H1 (cell line): ENCODE measurements around the gene HES2. TPM values are rescaled to one million over a fixed set of nuclear protein-coding genes. Genes with fewer than 3 reads are reported as not detected.

ENCODE experiments used
- CTCF ChIA-PET: fragments of 300-600 bp; sonication (Branson Sonifier 250); formaldehyde crosslinking; loops from one replicate; lab custom pipeline; 2021; ENCODE audit not compliant: partially characterized antibody; lab: Charles Lee
- POLR2A ChIA-PET: fragments of 300-600 bp; sonication (Branson Sonifier 250); formaldehyde crosslinking; loops from one replicate; lab custom pipeline; 2021; ENCODE audit warnings: inconsistent platforms; ENCODE audit not compliant: partially characterized antibody; lab: Charles Lee
- DNase-seq, 2 experiments: peaks; one replicate each; pipeline versions ENCODE4 v3.0.0 to v3.0.0-alpha.2; 2010 to 2022; ENCODE audit warnings: low spot score in 2 of 2, low read depth in 1 of 2, mixed read lengths in 1 of 2
- FAIRE-seq: peaks from 2 replicates; lab custom pipeline; 2011; peaks lifted over from hg19 to GRCh38; lab: Jason Lieb, UNC
- H2AFZ ChIP-seq: 2 replicates; pipeline ENCODE4 v1.8.1; 2012; ENCODE audit warnings: low read length, inconsistent platforms
- H2AK5ac ChIP-seq: 2 replicates; pipeline ENCODE4 v1.6.1; 2013; ENCODE audit warnings: low read depth, low read length
- H2BK120ac ChIP-seq: replicated peaks from 2 replicates; pipeline ENCODE3; 2013; ENCODE audit warnings: low read depth, low read length, inconsistent platforms
- H2BK12ac ChIP-seq: 2 replicates; pipeline ENCODE4 v1.6.1; 2013; ENCODE audit warnings: low read depth, low read length
- H2BK15ac ChIP-seq: 2 replicates; pipeline ENCODE4 v1.6.1; 2013; ENCODE audit warnings: low read length
- H2BK20ac ChIP-seq: 2 replicates; pipeline ENCODE4 v1.6.1; 2013; ENCODE audit warnings: low read length
- H2BK5ac ChIP-seq: 2 replicates; pipeline ENCODE4 v1.6.1; 2013; ENCODE audit warnings: low read depth, low read length
- H3K14ac ChIP-seq: 2 replicates; pipeline ENCODE4 v1.6.1; 2013; ENCODE audit warnings: inconsistent platforms; ENCODE audit not compliant: insufficient read length
- H3K18ac ChIP-seq: 2 replicates; pipeline ENCODE4 v1.6.1; 2013; ENCODE audit warnings: low read length; ENCODE audit errors: extremely low read depth
- H3K23ac ChIP-seq: 2 replicates; pipeline ENCODE4 v1.6.1; 2013; ENCODE audit warnings: inconsistent platforms; ENCODE audit not compliant: insufficient read length
- H3K23me2 ChIP-seq: 2 replicates; pipeline ENCODE4 v1.6.1; 2013; ENCODE audit warnings: low read depth, low read length
- H3K27ac ChIP-seq: 2 replicates; pipeline ENCODE4 v1.6.1; 2011; ENCODE audit warnings: low read depth, low read length, inconsistent platforms
- H3K27me3 ChIP-seq, 4 experiments: replicated peaks in 1 of 4; 1 replicate in 1 of 4; 2 replicates in 3 of 4; pipeline versions ENCODE4 v1.6.1 to v1.8.1; 2011 to 2013; ENCODE audit warnings: low read length in 3 of 4, mild to moderate bottlenecking in 3 of 4, inconsistent platforms in 2 of 4, mixed read lengths in 2 of 4, moderate library complexity in 1 of 4; ENCODE audit not compliant: control insufficient read depth in 3 of 4, insufficient read depth in 3 of 4; ENCODE audit errors: extremely low read depth in 1 of 4
- H3K36me3 ChIP-seq, 4 experiments: 2 replicates each; pipeline versions ENCODE4 v1.6.1 to v1.8.1; 2011 to 2013; ENCODE audit warnings: mild to moderate bottlenecking in 4 of 4, low read length in 3 of 4, moderate library complexity in 2 of 4, control low read depth in 1 of 4, inconsistent platforms in 1 of 4; ENCODE audit not compliant: insufficient read depth in 4 of 4, control insufficient read depth in 2 of 4
- H3K4ac ChIP-seq: replicated peaks from 2 replicates; pipeline ENCODE3; 2013; ENCODE audit warnings: low read length, low read depth, mixed read lengths, inconsistent platforms; ENCODE audit not compliant: insufficient read length
- H3K4me1 ChIP-seq, 4 experiments: replicated peaks in 1 of 4; 1 replicate in 1 of 4; 2 replicates in 3 of 4; pipeline versions ENCODE4 v1.6.1 to v1.8.1; 2011 to 2013; ENCODE audit warnings: low read length in 3 of 4, inconsistent platforms in 2 of 4, mixed read lengths in 1 of 4; ENCODE audit not compliant: insufficient read depth in 4 of 4, control insufficient read depth in 3 of 4
- H3K4me2 ChIP-seq, 2 experiments: 2 replicates each; pipeline versions ENCODE4 v1.6.1 to v1.8.1; 2011 to 2013; ENCODE audit warnings: low read depth in 2 of 2, low read length in 2 of 2, control low read depth in 1 of 2, inconsistent platforms in 1 of 2, mild to moderate bottlenecking in 1 of 2; ENCODE audit not compliant: insufficient read depth in 1 of 2
- H3K4me3 ChIP-seq, 4 experiments: fragments of 200-600, 300-600 bp in 1 of 4; sonication (generic), shearing (Covaris generic), sonication (Bioruptor Twin) in 1 of 4; 2 replicates each; pipeline versions ENCODE4 v1.5.1 to v1.8.1; 2011 to 2016; ENCODE audit warnings: low read length in 4 of 4, low read depth in 3 of 4, control low read depth in 2 of 4, inconsistent platforms in 2 of 4, mild to moderate bottlenecking in 2 of 4, mixed read lengths in 1 of 4, moderate library complexity in 1 of 4; ENCODE audit not compliant: insufficient read depth in 2 of 4; ENCODE audit errors: extremely low read depth in 1 of 4
- H3K56ac ChIP-seq: replicated peaks from 2 replicates; pipeline ENCODE3; 2013; ENCODE audit warnings: low read depth, mild to moderate bottlenecking, mixed read lengths, low read length, inconsistent platforms; ENCODE audit not compliant: insufficient read length
- H3K79me1 ChIP-seq: 2 replicates; pipeline ENCODE4 v1.6.1; 2013; ENCODE audit warnings: low read depth, low read length, control low read depth
- H3K79me2 ChIP-seq, 2 experiments: 2 replicates each; pipeline versions ENCODE4 v1.6.1 to v1.8.1; 2012 to 2013; ENCODE audit warnings: low read length in 2 of 2, mild to moderate bottlenecking in 2 of 2, inconsistent platforms in 1 of 2; ENCODE audit not compliant: insufficient read depth in 2 of 2, control insufficient read depth in 1 of 2
- H3K9ac ChIP-seq, 4 experiments: replicated peaks in 1 of 4; 1 replicate in 1 of 4; 2 replicates in 3 of 4; pipeline versions ENCODE4 v1.6.1 to v1.8.1; 2011 to 2013; ENCODE audit warnings: low read depth in 3 of 4, low read length in 3 of 4, control low read depth in 2 of 4, mild to moderate bottlenecking in 2 of 4, moderate library complexity in 2 of 4, inconsistent platforms in 1 of 4; ENCODE audit errors: extremely low read depth in 1 of 4
- H3K9me3 ChIP-seq, 2 experiments: 2 replicates each; pipeline versions ENCODE4 v1.6.1 to v1.8.1; 2012 to 2013; ENCODE audit warnings: mild to moderate bottlenecking in 2 of 2, moderate library complexity in 2 of 2, control low read depth in 1 of 2, inconsistent platforms in 1 of 2, low read depth in 1 of 2, low read length in 1 of 2, mixed read lengths in 1 of 2; ENCODE audit not compliant: insufficient read depth in 2 of 2
- H4K20me1 ChIP-seq, 2 experiments: replicated peaks in 1 of 2; 2 replicates each; pipeline versions ENCODE3 to v1.8.1; 2011 to 2013; ENCODE audit warnings: inconsistent platforms in 2 of 2, low read length in 2 of 2, mild to moderate bottlenecking in 1 of 2; ENCODE audit not compliant: insufficient read depth in 2 of 2, control insufficient read depth in 1 of 2
- H4K5ac ChIP-seq: 2 replicates; pipeline ENCODE4 v1.6.1; 2013; ENCODE audit warnings: low read length, low read depth, mixed read lengths, inconsistent platforms; ENCODE audit not compliant: insufficient read length
- H4K8ac ChIP-seq: 2 replicates; pipeline ENCODE4 v1.8.0; 2013; ENCODE audit warnings: mild to moderate bottlenecking, moderate library complexity, low read length, inconsistent platforms; ENCODE audit not compliant: insufficient read depth; ENCODE audit errors: extremely low read depth
- H4K91ac ChIP-seq: replicated peaks from 2 replicates; pipeline ENCODE3; 2013; ENCODE audit warnings: low read length, mixed read lengths, inconsistent platforms; ENCODE audit not compliant: insufficient read length
- CBX8 ChIP-seq: fragments of 300-800, 300-1000 bp; sonication (generic); IDR thresholded peaks from 2 replicates; pipeline ENCODE4 v1.7.1; 2016; ENCODE audit warnings: low read depth, low read length, borderline replicate concordance
- EGR1 ChIP-seq: IDR thresholded peaks from 2 replicates; pipeline ENCODE4 v1.6.1; 2011; ENCODE audit warnings: low read depth, low read length, borderline replicate concordance
- EP300 ChIP-seq, 2 experiments: IDR thresholded peaks; 1 replicate in 1 of 2; 2 replicates in 1 of 2; pipeline ENCODE4 v1.6.1; 2011 to 2012; ENCODE audit warnings: low read depth in 2 of 2, low read length in 2 of 2, mild to moderate bottlenecking in 2 of 2, borderline replicate concordance in 1 of 2, inconsistent platforms in 1 of 2, moderate library complexity in 1 of 2
- FOSL1 ChIP-seq: IDR thresholded peaks from 2 replicates; pipeline ENCODE4 v1.6.1; 2011; ENCODE audit warnings: mild to moderate bottlenecking, low read depth, low read length, moderate library complexity; ENCODE audit not compliant: insufficient read depth
- SUZ12 ChIP-seq: fragments of 200-600 bp; sonication (generic); IDR thresholded peaks from 2 replicates; pipeline ENCODE4 v1.6.1; 2012; ENCODE audit warnings: mild to moderate bottlenecking, inconsistent platforms, low read length, moderate library complexity, mixed read lengths
- WGBS, 2 experiments: shearing (Covaris generic) in 1 of 2; methylation state at CpG; one replicate each; pipeline versions ENCODE4 v1.1.6 to v1.1.7; 2013 to 2015; ENCODE audit warnings: low lambda C conversion rate in 2 of 2, mixed read lengths in 2 of 2, inconsistent platforms in 1 of 2, low coverage in 1 of 2, missing lambda C conversion rate in 1 of 2; ENCODE audit not compliant: insufficient replicate concordance in 2 of 2, insufficient coverage in 1 of 2, insufficient read length in 1 of 2; ENCODE audit errors: extremely low coverage in 1 of 2, missing lambda C conversion rate in 1 of 2; 5-methylcytosine and 5-hydroxymethylcytosine counted together
- polyA plus RNA-seq, 7 experiments: library from polyadenylated mRNA; depleted of rRNA in 3 of 7; stranded (reverse) in 5 of 7; unstranded in 2 of 7; fragments of >200 nt in 5 of 7; fragments of 200-250 nt in 2 of 7; gene quantifications; 1 replicate in 5 of 7; 2 replicates in 1 of 7; 4 replicates in 1 of 7; pipeline versions ENCODE4 v1.2.1 to v1.2.3, GENCODE V29; 2011 to 2013; ENCODE audit warnings: missing spikeins in 2 of 7, mixed read lengths in 2 of 7
- total RNA-seq: library from RNA; stranded (reverse); fragmentation: NEBNext Ultra II Directional; extraction: Animal tissue kit (Norgen Biotek cat#: 25700); gene quantifications from 2 replicates; pipeline ENCODE4 v1.2.1, GENCODE V29; 2021
- TF ChIP-seq, protein P1 (sequence below): IDR thresholded peaks from 2 replicates; pipeline ENCODE4 v1.6.1; 2012; ENCODE audit warnings: low read length, inconsistent platforms

Gene HES2
- total and polyA plus RNA-seq, 2 of the 8 experiments (the other 6 are each of a cell fraction or from before 2014, with no cell fraction given), result 0.15 to 0.53 TPM

- H3K27ac ChIP-seq, result no peak overlapping the region; the same call in 1 of the 2 replicates
- H2BK12ac ChIP-seq, result no peak overlapping the region
- H2BK15ac ChIP-seq, result no peak overlapping the region
- no peak overlapping the region; a peak in 1 of 7 replicates for H3K9ac ChIP-seq
- H3K36me3 ChIP-seq, result peaks cover 0 to 6% (median 3%) of the 10 kb centered on the region in 4 experiments; a peak in 1 of 8 replicates
- FAIRE-seq, result no peak
- no peak overlapping the region for H3K56ac ChIP-seq
- H2AFZ ChIP-seq, result no peak overlapping the region
- H2BK5ac ChIP-seq, result peak overlapping the region; percentile 71; the same call in 1 of the 2 replicates
- TF ChIP-seq FOSL1, result no peak
- no peak for TF ChIP-seq SUZ12
- TF ChIP-seq EGR1, result 0 out of 2 replicates have a peak, but pooled peaks have one; percentile 10
- TF ChIP-seq CBX8, result no peak
- TF ChIP-seq, protein P1, sequence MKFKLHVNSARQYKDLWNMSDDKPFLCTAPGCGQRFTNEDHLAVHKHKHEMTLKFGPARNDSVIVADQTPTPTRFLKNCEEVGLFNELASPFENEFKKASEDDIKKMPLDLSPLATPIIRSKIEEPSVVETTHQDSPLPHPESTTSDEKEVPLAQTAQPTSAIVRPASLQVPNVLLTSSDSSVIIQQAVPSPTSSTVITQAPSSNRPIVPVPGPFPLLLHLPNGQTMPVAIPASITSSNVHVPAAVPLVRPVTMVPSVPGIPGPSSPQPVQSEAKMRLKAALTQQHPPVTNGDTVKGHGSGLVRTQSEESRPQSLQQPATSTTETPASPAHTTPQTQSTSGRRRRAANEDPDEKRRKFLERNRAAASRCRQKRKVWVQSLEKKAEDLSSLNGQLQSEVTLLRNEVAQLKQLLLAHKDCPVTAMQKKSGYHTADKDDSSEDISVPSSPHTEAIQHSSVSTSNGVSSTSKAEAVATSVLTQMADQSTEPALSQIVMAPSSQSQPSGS, result no peak
- TF ChIP-seq EP300 (IDR thresholded peaks at IDR 0.05; ENCODE audit: borderline replicate concordance in 1 of 2, low read depth in 2 of 2, low read length in 2 of 2), result no peak
- H3K27me3 ChIP-seq, result peaks cover 0 to 13% (median 7%) of the 10 kb centered on the region in 4 experiments; a peak in 3 of 7 replicates
- no peaks in the 10 kb centered on the region; the same call in 1 of the 2 replicates for H3K23me2 ChIP-seq
- no peak overlapping the region for H2BK120ac ChIP-seq
- H3K79me2 ChIP-seq, result no peaks in the 10 kb centered on the region
- H3K4me1 ChIP-seq, result peaks cover 0 to 16% (median 12%) of the 10 kb centered on the region in 4 experiments; a peak in 5 of 7 replicates
- no peaks in the 10 kb centered on the region for H3K79me1 ChIP-seq
- H3K4me2 ChIP-seq, result peak overlapping the region in 1 of 2 experiments; percentile 54; a peak in 2 of 4 replicates
- peak overlapping the region; percentile 59; the same call in 1 of the 2 replicates for H4K8ac ChIP-seq
- H4K5ac ChIP-seq, result no peak overlapping the region
- peak overlapping the region in 1 of 4 experiments; percentile 43; a peak in 3 of 8 replicates for H3K4me3 ChIP-seq
- no peak overlapping the region for H2AK5ac ChIP-seq
- no peak overlapping the region for H2BK20ac ChIP-seq
- WGBS, 2 experiments, result 58% methylated on average over 27 of the region's 39 CpGs; no CpG with 5 or more reads in 1 of the 2 experiments
- no peak for DNase-seq
- H4K20me1 ChIP-seq, result no peaks in the 10 kb centered on the region
- no peak overlapping the region; the same call in 1 of the 2 replicates for H3K18ac ChIP-seq
- no peaks in the 10 kb centered on the region for H3K9me3 ChIP-seq
- no peak overlapping the region for H3K14ac ChIP-seq
- H3K23ac ChIP-seq, result no peak overlapping the region
- ChIA-PET CTCF (interaction anchor here (0.9 to 6.1 kb wide), 10 partner anchors 9 to 69 kb away, joined by 3 to 31 read pairs (median 6); no protein-coding TSS in a partner anchor), POLR2A (interaction anchor here (0.8 to 2.8 kb wide), 7 partner anchors 10 to 194 kb away, joined by 3 to 10 read pairs (median 3); no protein-coding TSS in a partner anchor)
- H4K91ac ChIP-seq, result no peak overlapping the region
- no peak overlapping the region for H3K4ac ChIP-seq
These were observed 40.8 kb upstream of the HES2 start for GRCh38 chr1:6460301-6461050.
